Inflammatory macrophage treated with lipopolysaccharide for 4 hours (primary cell): ENCODE measurements around the gene PNISR.

ENCODE experiments used
- DNase-seq: peaks from one replicate; pipeline ENCODE4 v3.0.0-alpha.2; 2020

The PNISR gene

GRCh38 chr6:99397287-99397686, 27.8 kb downstream of the PNISR start:
- DNase-seq = peak; percentile 65

GRCh38 chr6:99393698-99394531, 31.2 kb downstream of the PNISR start, which contains the start of gene COQ3:
TSS of gene COQ3 (minus strand) at chr6:99394195. CDS start at chr6:99394179, 16 bp downstream.
- peak; percentile 41 for DNase-seq

DNA sequence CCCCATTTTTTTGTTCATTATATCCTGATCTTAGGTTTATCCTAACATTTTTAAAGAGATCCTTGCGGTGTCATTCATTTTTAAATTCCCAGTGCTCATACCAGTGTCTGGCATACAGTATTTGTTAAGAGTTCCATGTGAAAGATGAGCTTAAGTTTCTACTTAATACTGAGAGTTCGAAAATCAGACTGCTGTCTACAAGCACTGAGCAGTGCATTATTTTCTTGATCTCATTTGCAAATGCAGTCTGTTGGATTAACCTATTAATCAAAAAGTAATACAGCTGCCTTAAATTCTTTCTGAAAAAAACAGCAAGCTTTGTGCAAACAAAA, 31.8 kb downstream of the PNISR start:
- no peak for DNase-seq

DNA sequence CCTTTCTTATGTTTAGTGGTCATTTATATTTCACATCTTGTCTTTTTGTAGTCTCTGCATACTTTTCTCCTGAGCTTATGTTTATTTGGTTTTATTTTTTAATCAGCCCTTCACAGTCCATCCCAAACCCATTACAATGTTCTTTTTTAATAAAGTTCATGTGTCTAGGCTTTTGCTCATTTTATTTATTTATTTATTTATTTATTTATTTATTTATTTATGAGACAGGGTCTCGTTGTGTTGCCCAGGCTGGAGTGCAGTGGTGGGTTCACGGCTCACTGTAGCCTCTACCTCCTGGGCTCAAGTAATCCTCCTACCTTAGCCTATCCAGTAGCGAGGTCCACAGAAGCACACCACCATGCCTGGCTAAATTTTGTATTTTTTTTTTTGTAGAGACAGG, 34.2 kb downstream of the PNISR start:
- DNase-seq = no peak

DNA sequence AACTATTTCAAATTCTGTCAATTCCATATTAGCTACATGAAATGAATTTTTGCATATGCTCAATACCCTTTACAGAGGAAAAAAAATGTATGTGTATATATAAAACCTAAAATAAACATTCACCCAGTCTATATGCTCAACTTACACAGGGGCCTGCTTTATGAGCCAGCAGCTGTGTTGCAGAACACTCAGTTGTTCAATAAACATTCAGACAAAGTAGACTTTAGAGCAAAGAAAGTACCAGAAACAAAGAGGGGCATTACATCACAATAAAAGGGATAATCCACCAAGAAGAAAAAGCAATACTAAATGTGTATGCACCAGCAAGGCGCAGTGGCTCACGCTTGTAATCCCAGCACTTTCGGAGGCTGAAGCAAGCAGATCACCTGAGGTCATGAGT, 40.6 kb downstream of the PNISR start:
- no peak for DNase-seq

- no peak for DNase-seq
Observed at GRCh38 chr6:99378636-99379035, 46.5 kb downstream of the PNISR start.

DNA sequence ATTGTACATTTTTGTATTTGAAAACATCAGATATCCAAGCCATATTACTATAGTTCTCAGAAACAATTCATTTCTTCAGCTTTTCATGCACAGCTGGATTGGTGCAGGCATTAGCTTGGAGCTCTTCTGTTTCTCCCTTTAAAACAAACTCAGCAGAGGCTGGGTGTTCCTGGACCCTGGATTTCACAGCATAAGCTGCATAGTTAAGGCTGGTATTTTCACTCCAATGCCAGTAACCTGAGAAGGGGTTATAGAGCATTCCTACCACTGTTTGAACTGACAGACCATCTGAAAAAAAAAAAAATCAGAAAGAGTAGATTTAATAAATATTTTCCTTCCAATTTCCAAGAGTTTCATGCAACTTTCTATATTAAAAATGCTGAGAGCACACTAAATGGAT, 55.6 kb downstream of the PNISR start:
- DNase-seq = no peak

GRCh38 chr6:99366852-99367251, 58.3 kb downstream of the PNISR start:
- no peak for DNase-seq

GRCh38 chr6:99364026-99364425, 61.1 kb downstream of the PNISR start:
- DNase-seq = no peak

DNA sequence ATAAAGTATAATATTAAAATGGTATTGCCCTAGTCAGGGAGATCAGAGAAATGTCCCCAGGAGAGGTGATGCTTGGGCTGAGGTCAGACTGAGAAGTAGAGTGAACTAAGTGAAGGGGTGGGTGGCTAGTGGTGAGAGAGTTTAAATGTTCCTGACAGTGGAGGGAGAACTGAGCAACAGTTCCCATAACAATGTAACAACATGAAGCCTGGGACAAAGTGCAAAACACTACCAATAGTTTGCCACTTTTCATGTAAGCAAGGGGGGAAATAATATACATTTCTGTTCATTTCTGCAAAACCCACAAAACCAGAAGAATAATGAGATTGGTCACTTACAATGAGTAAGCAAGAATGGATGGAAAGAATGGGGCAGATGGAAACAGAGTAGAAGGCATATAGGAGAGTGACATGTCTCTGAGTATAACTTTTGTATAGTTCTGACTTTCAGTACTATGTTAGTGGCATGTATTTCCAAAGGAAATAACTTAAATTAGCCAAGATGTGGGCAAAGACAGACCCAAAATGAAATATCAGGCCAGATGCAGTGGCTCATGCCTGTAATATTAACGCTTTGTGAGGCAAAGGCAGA, 62.3 kb downstream of the PNISR start:
- DNase-seq = no peak

GRCh38 chr6:99359800-99360199, 65.3 kb downstream of the PNISR start:
- no peak for DNase-seq

DNA sequence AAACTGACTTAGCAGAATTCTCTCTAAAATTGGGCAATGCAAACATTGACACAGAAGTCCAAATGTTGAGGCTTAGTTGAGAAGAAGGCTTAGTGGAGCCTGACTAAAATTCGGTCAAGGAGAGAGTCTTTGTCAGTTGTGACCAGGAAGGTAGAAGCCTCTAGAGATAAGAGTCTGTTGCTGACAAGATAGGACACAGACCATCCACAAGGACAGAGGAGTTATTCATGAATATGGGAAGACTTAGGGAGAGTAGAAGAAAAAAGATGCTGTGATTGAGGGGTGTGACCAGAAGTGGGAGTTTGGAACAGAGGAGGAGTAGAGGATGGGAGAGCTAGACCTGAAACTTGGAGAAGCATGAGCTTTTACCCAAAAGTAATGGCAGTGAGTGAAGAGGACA, 68.5 kb downstream of the PNISR start:
- no peak for DNase-seq

DNA sequence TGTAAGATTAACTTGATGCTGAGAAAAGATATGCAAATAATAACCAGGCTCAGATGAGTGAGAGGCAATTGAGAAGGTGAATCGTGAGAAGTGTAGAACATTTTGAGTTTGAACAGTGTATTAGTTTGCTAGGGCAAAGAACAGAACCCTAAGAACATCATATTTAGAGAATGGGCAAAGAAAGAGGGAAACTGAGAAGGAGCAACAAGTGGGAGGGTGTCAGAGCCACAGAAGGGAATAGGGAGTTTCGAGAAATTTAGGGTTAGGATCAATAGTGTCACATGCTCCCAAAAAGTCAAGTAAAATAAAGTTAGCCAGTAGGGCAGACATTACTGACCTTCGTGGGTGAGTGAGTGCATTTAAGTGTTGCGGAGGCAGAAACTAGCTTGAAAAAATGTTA, 70.1 kb downstream of the PNISR start:
- no peak for DNase-seq

DNA sequence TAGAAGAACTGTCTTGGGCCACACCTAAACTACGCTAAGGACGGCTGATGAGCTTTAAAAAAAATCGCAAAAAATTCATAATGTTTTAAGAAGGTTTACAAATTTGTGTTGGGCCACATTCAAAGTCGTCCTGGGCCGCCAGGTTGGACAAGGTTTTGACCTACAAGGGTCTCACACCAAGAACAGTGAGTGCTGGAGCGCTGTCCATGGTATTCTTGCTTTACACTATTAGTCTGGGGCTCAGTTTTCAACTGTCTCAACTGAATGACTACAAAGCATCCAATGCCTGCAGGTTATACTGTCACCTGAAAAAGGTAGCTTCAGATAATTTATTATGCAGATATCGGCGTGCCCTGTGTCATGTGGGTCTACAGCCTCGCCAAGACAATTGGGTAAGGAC, 72.0 kb downstream of the PNISR start:
- DNase-seq = no peak

- no peak for DNase-seq
Observed at GRCh38 chr6:99350573-99350972, 74.5 kb downstream of the PNISR start.

- no peak for DNase-seq
Observed at GRCh38 chr6:99349171-99350141, 75.7 kb downstream of the PNISR start, which contains the start of gene FAXC. TSS of gene FAXC (minus strand) at chr6:99349674. CDS start at chr6:99349372, 302 bp downstream.

DNA sequence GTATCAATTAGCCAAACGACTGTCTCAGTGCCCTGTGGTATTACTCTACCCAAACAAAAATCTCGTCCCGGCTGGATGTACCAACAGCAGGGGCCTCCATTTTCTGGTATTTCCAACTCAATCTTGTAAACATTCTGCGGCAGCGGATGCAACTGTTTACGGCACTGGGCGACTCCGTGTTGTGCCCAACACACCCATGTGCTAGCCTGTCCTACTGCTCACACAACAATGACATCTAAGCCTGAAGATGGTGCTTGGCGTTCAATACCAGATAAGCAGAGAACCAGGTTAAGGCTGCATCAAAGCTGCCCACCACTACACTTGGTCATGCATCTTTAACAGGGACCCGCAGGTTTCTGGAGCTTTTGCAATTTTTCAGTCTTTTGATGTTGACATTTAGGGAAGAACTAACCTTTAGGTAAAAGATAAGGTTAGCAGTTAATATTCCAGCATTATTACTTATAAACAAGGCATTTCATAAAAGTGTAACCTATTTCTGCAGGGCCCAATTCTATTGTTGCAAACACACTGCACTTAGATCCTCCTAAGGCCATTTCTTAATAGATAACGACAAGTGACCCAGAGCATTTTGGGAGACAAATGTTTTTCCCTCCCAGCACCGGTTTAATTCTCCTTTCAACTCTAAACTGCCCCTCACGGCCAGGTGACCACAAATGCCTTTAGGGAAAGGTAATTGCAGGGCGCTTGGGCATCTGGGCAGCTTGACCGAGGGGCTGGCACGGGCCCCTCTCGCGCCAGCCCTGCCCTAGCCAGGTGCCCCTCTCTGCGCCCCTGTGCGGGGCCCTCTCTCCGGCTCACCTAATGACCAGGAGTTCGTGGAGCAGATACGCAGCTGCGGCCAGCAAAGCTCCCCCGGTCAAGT, 76.6 kb downstream of the PNISR start:
- no peak for DNase-seq
